Lower lobe of right lung (tissue), 2 donors: ENCODE results near the gene ST6GALNAC4. TPM values are rescaled to one million over a fixed set of nuclear protein-coding genes. Genes with fewer than 3 reads are reported as not detected.

Source experiments
- ATAC-seq, 2 donors: fragments of 200-7000 bp; cut with Tn5 transposase; one replicate each; pipeline ENCODE4 v1.9.1; 2020 to 2022; ENCODE audit warnings: mild to moderate bottlenecking in 2 of 2, moderate library complexity in 2 of 2
- DNase-seq: peaks from one replicate; pipeline ENCODE4 v3.0.0-alpha.2; 2020
- H3K27ac ChIP-seq: fragments of 200-600 bp; one replicate; pipeline ENCODE4 v1.8.0; 2022
- H3K27me3 ChIP-seq: fragments of 200-600 bp; one replicate; pipeline ENCODE4 v1.8.0; 2022; ENCODE audit warnings: low read depth
- H3K36me3 ChIP-seq: fragments of 200-600 bp; one replicate; pipeline ENCODE4 v1.8.0; 2022; ENCODE audit warnings: mild to moderate bottlenecking
- H3K4me1 ChIP-seq: fragments of 200-600 bp; one replicate; pipeline ENCODE4 v1.8.0; 2022
- H3K4me3 ChIP-seq: fragments of 200-600 bp; one replicate; pipeline ENCODE4 v1.8.0; 2022; ENCODE audit warnings: mild to moderate bottlenecking
- H3K9me3 ChIP-seq: fragments of 200-600 bp; one replicate; pipeline ENCODE4 v1.8.0; 2022
- CTCF ChIP-seq: fragments of 200-600 bp; IDR thresholded peaks from one replicate; pipeline ENCODE4 v1.8.0; 2022; ENCODE audit warnings: antibody characterized with exemption, mild to moderate bottlenecking
- intact Hi-C: fragments of 100-400 bp; cut with DNase I; formaldehyde crosslinking; loops from one replicate; pipeline ENCODE4 v1.11.0; 2022
- total RNA-seq: library from RNA; stranded (reverse); fragmentation: NEBNext Ultra II Directional; extraction: Animal tissue kit (Norgen Biotek cat#: 25700); gene quantifications from one replicate; pipeline ENCODE4 v1.2.1, GENCODE V29; 2021
- donor health status: DM: no; HTN: yes; CAD: no; lungs with severe emphysema.

ST6GALNAC4 gene
- total RNA-seq, 1 donor from 2014 or later, result 45.6 TPM

GRCh38 chr9:127907867-127908659 is 8.8 kb downstream of the ST6GALNAC4 start:
- no peak for DNase-seq
- intact Hi-C loops, result no loop called here
- no peak for ATAC-seq
- no peak overlapping the region for H3K4me3 ChIP-seq
- no peak for TF ChIP-seq CTCF
- peaks cover 49% of the 10 kb centered on the region for H3K36me3 ChIP-seq
- H3K27me3 ChIP-seq, result no peaks in the 10 kb centered on the region
- H3K27ac ChIP-seq, result peak overlapping the region; percentile 86
- peaks cover 76% of the 10 kb centered on the region for H3K4me1 ChIP-seq
- no peaks in the 10 kb centered on the region for H3K9me3 ChIP-seq

GRCh38 chr9:127905788-127906191 is 11.1 kb downstream of the ST6GALNAC4 start:
- peak overlapping the region; percentile 27 for H3K4me3 ChIP-seq
- no peaks in the 10 kb centered on the region for H3K9me3 ChIP-seq
- H3K27ac ChIP-seq, result peak overlapping the region; percentile 86
- intact Hi-C loops, result no loop called here
- peak; percentile 72 for DNase-seq
- ATAC-seq, result peak; percentile 41 to 67
- H3K4me1 ChIP-seq, result peaks cover 75% of the 10 kb centered on the region
- peaks cover 28% of the 10 kb centered on the region for H3K36me3 ChIP-seq
- H3K27me3 ChIP-seq, result no peaks in the 10 kb centered on the region
- TF ChIP-seq CTCF, result no peak

- ATAC-seq (peak; percentile 11 to 22), DNase-seq (no peak)
- H3K27ac ChIP-seq, result peak overlapping the region; percentile 86
- H3K9me3 ChIP-seq, result no peaks in the 10 kb centered on the region
- no peak for TF ChIP-seq CTCF
- H3K27me3 ChIP-seq, result no peaks in the 10 kb centered on the region
- peaks cover 74% of the 10 kb centered on the region for H3K4me1 ChIP-seq
- H3K36me3 ChIP-seq, result peaks cover 22% of the 10 kb centered on the region
- H3K4me3 ChIP-seq, result peak overlapping the region; percentile 27
- intact Hi-C loops, result no loop called here
Measured at GRCh38 chr9:127905004-127905728, 11.7 kb downstream of the ST6GALNAC4 start.

GRCh38 chr9:127904561-127905003 is 12.3 kb downstream of the ST6GALNAC4 start:
- intact Hi-C loops, result no loop called here
- TF ChIP-seq CTCF, result no peak
- Histone ChIP-seq H3K4me3 (peak overlapping the region; percentile 27), H3K4me1 (peaks cover 77% of the 10 kb centered on the region), H3K27ac (peak overlapping the region; percentile 86), H3K36me3 (peaks cover 16% of the 10 kb centered on the region), H3K9me3 (no peaks in the 10 kb centered on the region), H3K27me3 (no peaks in the 10 kb centered on the region)
- DNase-seq (peak; percentile 89), ATAC-seq (peak; percentile 60 to 79)

GRCh38 chr9:127903557-127904475 is 13.0 kb downstream of the ST6GALNAC4 start:
- Histone ChIP-seq H3K27ac (peak overlapping the region; percentile 86), H3K4me1 (peaks cover 77% of the 10 kb centered on the region), H3K4me3 (peak overlapping the region; percentile 27), H3K36me3 (peaks cover 11% of the 10 kb centered on the region), H3K9me3 (no peaks in the 10 kb centered on the region), H3K27me3 (no peaks in the 10 kb centered on the region)
- ATAC-seq, result peak; percentile 39 to 59
- intact Hi-C loops, result no loop called here
- no peak for TF ChIP-seq CTCF
- DNase-seq, result peak; percentile 89
